ENCODE data around the gene GRIK1.

GRCh38 chr21:29748391-29749167 lies 191.2 kb downstream of the GRIK1 start:
- TF ChIP-seq CTCF (IDR thresholded peaks at IDR 0.05) (no peak), EZH2 (IDR thresholded peaks at IDR 0.05; ENCODE audit: borderline replicate concordance, insufficient read depth, low read depth, low read length, poor library complexity, severe bottlenecking) (no peak)
